GM18502 (cell line): ENCODE data around the gene NEUROD1.

Experiments
- ATAC-seq: cut with Tn5 transposase; IDR thresholded peaks from one replicate; pipeline ENCODE4 v1.9.1; 2021; ENCODE audit warnings: mild to moderate bottlenecking; ENCODE audit not compliant: unreplicated experiment, poor library complexity

Gene NEUROD1

DNA sequence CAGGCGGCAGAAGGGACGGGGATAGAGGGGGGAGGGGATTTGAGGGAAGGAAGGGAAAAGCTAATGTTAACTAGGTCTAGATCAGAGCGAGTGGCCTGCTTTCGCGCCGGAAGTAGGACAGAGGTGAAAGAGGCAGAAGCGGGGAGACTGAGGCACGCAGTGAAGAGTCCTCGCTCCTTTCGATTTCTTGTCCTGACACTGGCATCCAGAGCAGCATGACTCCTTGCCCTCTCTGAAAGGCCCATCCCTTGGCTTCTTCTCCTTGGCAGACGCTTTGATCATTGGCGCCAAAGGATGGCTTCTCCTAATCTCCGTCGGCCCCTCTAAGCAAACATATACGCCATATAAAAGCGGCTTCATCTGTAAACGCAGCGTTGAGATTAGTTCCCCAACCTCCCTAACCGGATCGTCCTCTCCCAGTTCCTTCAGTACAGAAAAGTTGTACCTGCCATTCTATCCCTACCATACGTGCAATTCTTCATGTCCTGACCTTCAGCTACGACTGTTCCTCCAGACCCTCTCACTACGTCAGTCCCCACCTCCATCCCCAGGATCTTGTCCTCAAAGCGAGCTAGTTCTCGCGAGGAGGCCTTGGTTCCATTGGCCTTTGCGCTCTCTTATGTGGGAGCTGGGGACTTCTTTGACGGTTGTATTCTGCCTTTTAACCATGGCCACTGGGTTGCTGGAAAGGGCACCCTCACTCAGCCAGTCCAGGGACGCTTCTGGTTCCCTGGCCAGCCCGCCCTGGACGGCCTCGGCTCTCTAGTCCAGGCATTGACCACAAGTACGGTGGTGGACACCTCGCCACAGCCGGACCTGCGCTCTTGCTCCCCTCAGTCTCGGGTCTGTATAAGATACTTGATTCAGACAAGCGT is 857 bp upstream of the NEUROD1 start:
- no peak for ATAC-seq

DNA sequence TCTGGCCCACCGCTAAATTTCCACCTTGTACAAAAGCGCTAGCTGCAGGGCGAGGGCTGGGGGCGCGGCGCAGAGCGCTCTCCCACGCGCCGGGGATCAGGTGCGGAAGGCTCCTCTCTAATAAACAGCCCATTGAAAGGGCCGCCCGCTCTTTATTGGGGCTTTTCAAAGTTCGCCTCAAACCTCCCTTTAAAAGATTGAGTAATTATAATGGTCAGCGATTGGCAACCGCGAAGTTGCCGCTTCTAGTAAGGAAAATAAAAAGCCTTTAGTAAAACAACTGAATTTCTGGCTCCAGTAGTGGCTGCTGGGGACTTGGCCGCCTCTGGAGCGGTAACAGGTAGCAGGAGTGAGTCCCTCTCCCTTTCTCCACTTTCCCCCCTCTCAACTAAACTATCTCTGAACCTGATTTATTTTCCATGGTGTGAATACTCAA is 755 bp downstream of the NEUROD1 start:
- ATAC-seq: no peak

GRCh38 chr2:181678861-181679543 is 1.3 kb downstream of the NEUROD1 start:
- no peak for ATAC-seq

DNA sequence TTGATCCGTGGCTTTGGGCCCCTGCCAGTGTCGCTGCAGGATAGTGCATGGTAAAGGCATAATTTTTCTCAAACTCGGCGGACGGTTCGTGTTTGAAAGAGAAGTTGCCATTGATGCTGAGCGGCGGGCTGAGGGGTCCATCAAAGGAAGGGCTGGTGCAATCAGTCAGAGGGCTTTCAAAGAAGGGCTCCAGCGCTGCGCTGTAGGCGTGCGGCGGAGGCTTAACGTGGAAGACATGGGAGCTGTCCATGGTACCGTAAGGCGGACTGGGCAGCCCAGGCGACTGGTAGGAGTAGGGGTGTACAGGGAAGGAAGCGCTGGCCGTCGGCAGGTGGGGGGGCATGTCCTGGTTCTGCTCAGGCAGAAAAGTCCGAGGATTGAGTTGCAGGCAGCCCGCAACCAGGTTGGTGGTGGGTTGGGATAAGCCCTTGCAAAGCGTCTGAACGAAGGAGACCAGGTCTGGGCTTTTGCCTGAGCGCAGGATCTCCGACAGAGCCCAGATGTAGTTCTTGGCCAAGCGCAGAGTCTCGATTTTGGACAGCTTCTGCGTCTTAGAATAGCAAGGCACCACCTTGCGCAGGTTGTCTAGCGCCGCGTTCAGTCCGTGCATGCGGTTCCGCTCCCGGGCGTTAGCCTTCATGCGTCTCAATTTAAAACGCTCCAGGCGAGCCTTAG is 2.3 kb downstream of the NEUROD1 start:
- ATAC-seq: no peak

GRCh38 chr2:181675254-181675653 is 5.1 kb downstream of the NEUROD1 start:
- ATAC-seq: no peak

DNA sequence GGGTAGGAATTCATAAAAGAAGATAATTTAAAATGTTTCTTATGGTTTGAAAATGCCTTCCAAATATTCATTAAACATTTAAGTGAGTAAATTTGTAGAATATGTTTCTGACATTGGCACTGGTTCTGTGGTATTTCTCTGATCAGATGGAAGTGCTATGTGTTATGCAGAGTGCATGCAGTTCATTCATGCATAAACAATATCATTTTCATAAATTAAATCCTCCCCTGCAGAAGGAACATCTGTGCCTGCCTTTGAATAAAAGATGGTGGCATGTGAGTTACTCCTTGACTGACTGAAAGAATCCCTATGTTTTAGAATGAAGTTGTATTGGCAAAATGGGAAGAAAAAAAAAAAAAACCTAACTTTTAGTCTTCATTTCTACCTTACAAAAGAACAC is 5.9 kb downstream of the NEUROD1 start:
- ATAC-seq: no peak

- peak; percentile 35 for ATAC-seq
Measured at GRCh38 chr2:181673173-181673572, 7.1 kb downstream of the NEUROD1 start.

DNA sequence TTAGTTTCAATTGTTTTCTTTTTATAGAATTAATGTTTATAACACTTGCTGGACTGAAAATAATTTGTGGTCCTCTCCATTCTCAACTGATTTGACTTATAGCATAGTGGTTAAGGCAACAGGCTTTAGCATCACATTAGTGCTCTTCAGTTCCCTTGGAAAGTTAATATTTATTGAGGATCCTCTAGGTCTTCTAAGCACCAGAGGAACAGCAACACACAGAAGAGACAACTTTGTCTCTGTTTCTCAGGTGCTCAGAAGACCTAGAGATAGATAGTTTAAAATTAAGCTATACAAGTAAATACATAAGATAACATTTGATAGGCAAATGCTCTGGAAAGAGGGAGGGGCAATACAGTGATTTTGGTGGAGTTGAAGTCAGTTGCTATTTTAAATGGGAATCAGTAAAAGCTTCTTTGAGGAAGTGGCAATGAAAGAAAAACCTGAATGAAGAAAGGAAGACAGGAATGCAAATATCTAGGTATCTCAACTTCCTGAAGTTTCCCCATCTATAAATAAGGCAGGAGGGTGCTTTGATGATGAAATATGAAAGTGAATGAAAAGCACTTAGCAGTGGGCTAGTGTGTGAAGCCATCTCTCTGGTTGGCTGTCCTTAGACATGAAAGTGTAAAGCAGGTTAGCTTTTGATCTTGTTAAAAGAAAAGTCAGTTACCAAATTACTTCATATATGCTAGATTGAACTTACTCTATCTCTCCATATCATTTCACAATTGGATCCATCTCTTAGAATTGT is 7.9 kb downstream of the NEUROD1 start:
- peak; percentile 91 for ATAC-seq

GRCh38 chr2:181670632-181671031 is 9.7 kb downstream of the NEUROD1 start:
- no peak for ATAC-seq

GRCh38 chr2:181667234-181667633 is 13.1 kb downstream of the NEUROD1 start:
- ATAC-seq: no peak

DNA sequence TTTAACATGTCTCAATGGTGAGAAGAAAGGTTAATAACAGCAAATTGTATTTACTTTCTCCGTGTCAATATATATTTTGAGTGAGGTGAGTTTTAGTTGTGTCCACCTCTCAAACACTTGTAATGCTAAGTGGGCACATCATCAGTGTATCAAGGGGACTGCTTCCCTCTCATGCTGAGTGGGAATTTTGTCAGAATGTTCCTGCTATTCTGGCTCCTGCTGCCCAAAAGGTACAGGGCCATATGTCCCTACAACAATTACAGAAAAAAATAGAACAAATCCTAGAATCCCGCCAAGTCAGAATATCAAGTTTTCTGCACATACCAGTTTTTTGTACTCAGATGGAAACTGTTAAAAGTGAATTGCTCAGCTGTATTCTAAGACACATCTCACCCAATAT is 18.0 kb downstream of the NEUROD1 start:
- no peak for ATAC-seq

DNA sequence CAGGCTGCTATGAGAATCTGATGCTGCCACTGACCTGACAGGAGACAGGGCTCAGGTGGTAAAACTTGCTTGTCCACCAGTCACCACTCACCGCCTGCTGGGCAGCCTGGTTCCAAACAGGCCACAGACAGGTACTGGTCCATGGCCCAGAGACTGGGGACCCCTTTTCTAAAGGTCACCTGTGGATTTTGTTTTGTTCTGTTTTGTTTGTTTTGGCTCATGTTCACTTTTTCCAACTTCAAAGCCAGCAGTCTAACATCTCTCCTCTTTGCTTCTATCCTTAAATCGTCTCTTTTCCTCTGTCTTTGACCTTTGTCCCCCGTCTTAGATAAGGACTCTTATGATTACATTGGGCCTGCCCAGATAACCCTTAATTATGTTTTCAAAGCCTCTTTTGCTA is 20.1 kb downstream of the NEUROD1 start:
- no peak for ATAC-seq

- no peak for ATAC-seq
Measured at GRCh38 chr2:181658444-181658843, 21.9 kb downstream of the NEUROD1 start.

DNA sequence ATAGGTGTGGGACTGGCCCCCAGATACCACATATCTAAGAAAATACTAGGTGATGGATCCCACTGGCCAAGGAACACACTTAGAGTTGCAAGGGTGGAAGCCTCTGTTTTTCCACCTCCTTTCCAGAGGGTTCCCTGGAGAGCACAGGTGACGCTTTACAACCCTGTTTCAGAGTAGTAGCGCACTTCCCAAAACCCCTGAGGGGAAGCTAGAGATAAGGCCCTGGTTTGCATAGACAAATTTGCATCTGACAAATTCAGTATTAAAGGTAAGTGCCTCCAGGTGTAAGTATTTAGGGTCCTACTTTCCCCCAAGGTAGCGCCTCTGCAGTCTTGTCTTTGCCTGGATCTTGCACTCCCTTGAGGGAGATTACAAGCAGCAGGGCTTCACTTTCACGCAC is 22.9 kb downstream of the NEUROD1 start:
- ATAC-seq: no peak

- peak; percentile 95 for ATAC-seq
Measured at GRCh38 chr2:181656450-181657291, 23.6 kb downstream of the NEUROD1 start, which contains the start of gene CERKL. Gene CERKL (minus strand): TSS chr2:181657105. CDS start chr2:181657006, 99 bp downstream.

GRCh38 chr2:181655519-181655918 is 24.8 kb downstream of the NEUROD1 start:
- ATAC-seq: no peak

DNA sequence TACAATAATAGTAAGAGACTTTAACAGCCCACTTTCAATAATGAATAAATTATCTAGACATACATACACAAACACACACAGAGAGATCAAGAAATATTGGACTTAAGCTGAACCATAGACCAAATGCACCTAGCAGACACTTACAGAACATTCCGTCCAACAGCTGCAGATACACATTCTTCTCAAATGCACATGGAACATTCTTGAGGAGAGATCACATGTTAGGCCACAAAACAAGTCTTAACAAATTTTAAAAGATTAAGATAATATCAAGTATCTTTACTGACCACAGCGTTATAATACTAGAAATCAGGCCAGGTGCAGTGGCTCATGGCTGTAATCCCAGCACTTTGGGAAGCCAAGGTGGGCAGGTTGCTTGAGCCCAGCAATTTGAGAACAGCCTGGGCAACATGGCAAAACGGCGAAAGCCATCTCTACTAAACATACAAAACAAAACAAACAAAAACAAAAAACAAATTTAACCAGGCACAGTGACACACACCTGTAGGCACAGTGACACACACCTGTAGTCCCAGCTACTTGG is 30.8 kb downstream of the NEUROD1 start:
- no peak for ATAC-seq

DNA sequence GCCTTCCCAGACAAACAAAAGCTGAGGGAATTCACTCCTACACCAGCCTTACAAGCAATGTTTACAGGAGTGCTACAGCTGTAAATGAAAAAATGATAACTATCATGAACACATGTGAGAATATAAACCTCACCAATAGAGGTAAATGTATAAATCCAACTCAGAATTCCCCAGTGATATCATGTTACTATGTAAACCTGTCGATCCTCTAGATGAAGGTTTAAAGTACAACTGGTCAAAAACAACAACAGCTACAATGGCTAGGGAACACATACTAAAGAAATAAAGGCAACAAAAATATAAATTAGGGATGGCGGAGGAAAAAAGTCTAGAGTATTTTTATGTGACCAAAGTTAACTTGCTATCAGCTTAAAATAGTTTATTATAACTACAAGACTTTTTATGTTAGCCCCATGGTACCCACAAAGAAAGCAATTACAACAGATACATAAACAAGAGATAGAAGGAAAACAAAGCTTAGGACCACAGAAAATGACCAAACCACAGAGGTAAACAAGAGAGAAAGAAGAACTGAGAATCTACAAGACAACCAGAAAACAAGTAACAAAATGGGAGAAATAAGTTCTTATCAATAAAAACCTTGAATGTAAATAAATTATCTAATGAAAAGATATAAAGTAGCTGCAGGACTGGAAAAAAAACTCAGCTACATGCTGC is 31.7 kb downstream of the NEUROD1 start:
- no peak for ATAC-seq
